D341Med (cell line): ENCODE data around the gene SLC31A1.
A peak's percentile ranks its signal among the peaks of the same experiment; 100 is the strongest.
"Not testable (repeated sequence)": the region's sequence is repeated elsewhere in the genome, so short reads cannot be mapped to it uniquely, and the experiment has no call there.

Source experiments
- DNase-seq: peaks from one replicate; pipeline ENCODE4 v3.0.0; 2012; ENCODE audit warnings: low spot score

Gene SLC31A1

GRCh38 chr9:113220467-113221002 lies 809 bp upstream of the SLC31A1 start:
- DNase-seq: no peak

GRCh38 chr9:113221800-113222481 lies 597 bp downstream of the SLC31A1 start:
- peak; percentile 22 for DNase-seq

GRCh38 chr9:113222482-113222841 lies 1.1 kb downstream of the SLC31A1 start:
- no peak for DNase-seq

- no peak for DNase-seq
Measured at GRCh38 chr9:113223963-113224362, 2.6 kb downstream of the SLC31A1 start.

- no peak for DNase-seq
Measured at GRCh38 chr9:113227436-113227835, 6.1 kb downstream of the SLC31A1 start.

GRCh38 chr9:113228130-113228665 lies 6.9 kb downstream of the SLC31A1 start:
- DNase-seq: no peak

GRCh38 chr9:113231701-113232100 lies 10.4 kb downstream of the SLC31A1 start:
- no peak for DNase-seq

GRCh38 chr9:113235701-113236255 lies 14.4 kb downstream of the SLC31A1 start:
- not testable (repeated sequence) for DNase-seq

GRCh38 chr9:113237026-113237425 lies 15.7 kb downstream of the SLC31A1 start:
- DNase-seq: no peak

- DNase-seq: no peak
Measured at GRCh38 chr9:113238202-113238858, 17.0 kb downstream of the SLC31A1 start.

- no peak for DNase-seq
Measured at GRCh38 chr9:113238859-113239232, 17.5 kb downstream of the SLC31A1 start.

- DNase-seq: no peak
Measured at GRCh38 chr9:113241161-113241560, 19.8 kb downstream of the SLC31A1 start.

- no peak for DNase-seq
Measured at GRCh38 chr9:113244556-113244955, 23.2 kb downstream of the SLC31A1 start.

GRCh38 chr9:113245894-113246293 lies 24.6 kb downstream of the SLC31A1 start:
- DNase-seq: no peak

GRCh38 chr9:113246928-113247327 lies 25.6 kb downstream of the SLC31A1 start:
- DNase-seq: no peak

GRCh38 chr9:113247640-113248039 lies 26.3 kb downstream of the SLC31A1 start:
- no peak for DNase-seq

GRCh38 chr9:113249661-113250060 lies 28.3 kb downstream of the SLC31A1 start:
- not testable (repeated sequence) for DNase-seq

- no peak for DNase-seq
Measured at GRCh38 chr9:113250807-113251206, 29.5 kb downstream of the SLC31A1 start.

GRCh38 chr9:113254991-113255390 lies 33.6 kb downstream of the SLC31A1 start:
- no peak for DNase-seq

GRCh38 chr9:113255438-113255837 lies 34.1 kb downstream of the SLC31A1 start:
- DNase-seq: no peak

GRCh38 chr9:113257863-113258262 lies 36.5 kb downstream of the SLC31A1 start:
- DNase-seq: no peak

- DNase-seq: no peak
Measured at GRCh38 chr9:113258282-113258681, 36.9 kb downstream of the SLC31A1 start.
